Stimulated activated naive B cell treated with anti-CD40 and anti-IgM and Interleukin-4, amounts not matched to agents 10 μg/mL and 1 μg/mL and 100 μg/mL, for 72 hours (primary cell): ENCODE results near the gene PACC1.

ENCODE experiments used
- ATAC-seq, 2 donors: fragments of 150-1000 bp; cut with Tn5 transposase; replicated peaks; 2 replicates each; pipeline ENCODE4 v1.10.0; 2021; ENCODE audit warnings: moderate library complexity in 1 of 2
- DNase-seq: peaks from one replicate; pipeline ENCODE4 v3.0.0; 2021
- H3K27ac Mint-ChIP-seq: one replicate; pipeline ENCODE4 v1.8.0; 2022; ENCODE audit warnings: mild to moderate bottlenecking, mixed read lengths
- H3K27me3 Mint-ChIP-seq, 2 donors: one replicate each; pipeline ENCODE4 v1.8.0; 2022; ENCODE audit warnings: mixed read lengths in 2 of 2
- H3K36me3 Mint-ChIP-seq, 2 donors: one replicate each; pipeline ENCODE4 v1.8.0; 2022; ENCODE audit warnings: mixed read lengths in 2 of 2, mild to moderate bottlenecking in 1 of 2
- H3K4me1 Mint-ChIP-seq, 2 donors: one replicate each; pipeline ENCODE4 v1.8.0; 2022; ENCODE audit warnings: mixed read lengths in 2 of 2, mild to moderate bottlenecking in 1 of 2
- H3K4me3 Mint-ChIP-seq, 2 donors: one replicate each; pipeline ENCODE4 v1.8.0; 2022; ENCODE audit warnings: mild to moderate bottlenecking in 2 of 2, mixed read lengths in 2 of 2, moderate library complexity in 1 of 2
- H3K9me3 Mint-ChIP-seq, 2 donors: one replicate each; pipeline ENCODE4 v1.8.0; 2022; ENCODE audit warnings: mixed read lengths in 2 of 2, mild to moderate bottlenecking in 1 of 2

Gene PACC1

GRCh38 chr1:212430955-212431394 lies 16.3 kb upstream of the PACC1 start:
- H3K36me3 Mint-ChIP-seq, result peaks cover 3 to 4% of the 10 kb centered on the region in 2 donors
- H3K9me3 Mint-ChIP-seq, result no peaks in the 10 kb centered on the region
- no peak overlapping the region for H3K27ac Mint-ChIP-seq
- no peak for DNase-seq
- peaks cover 19 to 36% of the 10 kb centered on the region in 2 donors for H3K4me1 Mint-ChIP-seq
- no peak overlapping the region for H3K4me3 Mint-ChIP-seq
- H3K27me3 Mint-ChIP-seq, result no peaks in the 10 kb centered on the region
- ATAC-seq, result no peak

- H3K27me3 Mint-ChIP-seq, result no peaks in the 10 kb centered on the region
Observed at GRCh38 chr1:212430416-212430815, 15.7 kb upstream of the PACC1 start.

GRCh38 chr1:212428496-212428895 lies 13.8 kb upstream of the PACC1 start:
- Mint-ChIP-seq H3K27ac (no peak overlapping the region), H3K9me3 (no peaks in the 10 kb centered on the region), H3K4me1 (peaks cover 12 to 21% of the 10 kb centered on the region in 2 donors), H3K27me3 (peaks cover 3 to 6% of the 10 kb centered on the region in 2 donors), H3K36me3 (no peaks in the 10 kb centered on the region), H3K4me3 (no peak overlapping the region)
- DNase-seq (no peak), ATAC-seq (no peak)

More at GRCh38 chr1:212430416-212430815, 15.7 kb upstream of the PACC1 start:
- Mint-ChIP-seq H3K36me3 (peaks cover 3 to 4% of the 10 kb centered on the region in 2 donors), H3K27ac (no peak overlapping the region), H3K4me3 (no peak overlapping the region), H3K4me1 (peaks cover 19 to 36% of the 10 kb centered on the region in 2 donors), H3K9me3 (no peaks in the 10 kb centered on the region)
- DNase-seq, result no peak
- ATAC-seq, result no peak

GRCh38 chr1:212423879-212424278 lies 9.2 kb upstream of the PACC1 start:
- H3K27ac Mint-ChIP-seq, result no peak overlapping the region
- peaks cover 5 to 7% of the 10 kb centered on the region in 2 donors for H3K27me3 Mint-ChIP-seq
- H3K36me3 Mint-ChIP-seq, result no peaks in the 10 kb centered on the region
- H3K4me1 Mint-ChIP-seq, result no peaks in the 10 kb centered on the region
- H3K9me3 Mint-ChIP-seq, result no peaks in the 10 kb centered on the region
- H3K4me3 Mint-ChIP-seq, result no peak overlapping the region
- ATAC-seq (no peak), DNase-seq (no peak)

- Mint-ChIP-seq H3K4me1 (peaks cover 0 to 4% of the 10 kb centered on the region in 2 donors), H3K27ac (no peak overlapping the region), H3K36me3 (no peaks in the 10 kb centered on the region), H3K4me3 (no peak overlapping the region), H3K27me3 (peaks cover 5 to 7% of the 10 kb centered on the region in 2 donors), H3K9me3 (no peaks in the 10 kb centered on the region)
- ATAC-seq, result no peak
- DNase-seq, result no peak
Observed at GRCh38 chr1:212421165-212421564, 6.5 kb upstream of the PACC1 start.

- H3K27ac Mint-ChIP-seq, result peak overlapping the region; percentile 99
- peak overlapping the region; percentile 100 for H3K4me3 Mint-ChIP-seq
- peaks cover 13 to 30% of the 10 kb centered on the region in 2 donors for H3K36me3 Mint-ChIP-seq
- DNase-seq (no peak), ATAC-seq (peak in 1 of 2 donors; percentile 5)
- peaks cover 38 to 48% of the 10 kb centered on the region in 2 donors for H3K4me1 Mint-ChIP-seq
- no peaks in the 10 kb centered on the region for H3K27me3 Mint-ChIP-seq
- no peaks in the 10 kb centered on the region for H3K9me3 Mint-ChIP-seq
Observed at GRCh38 chr1:212415107-212415841, 588 bp upstream of the PACC1 start.

GRCh38 chr1:212413902-212414327 lies 771 bp downstream of the PACC1 start:
- Mint-ChIP-seq H3K4me3 (peak overlapping the region; percentile 100), H3K27ac (peak overlapping the region; percentile 89), H3K9me3 (no peaks in the 10 kb centered on the region), H3K36me3 (peaks cover 24 to 42% of the 10 kb centered on the region in 2 donors), H3K4me1 (peaks cover 38 to 48% of the 10 kb centered on the region in 2 donors), H3K27me3 (no peaks in the 10 kb centered on the region)
- ATAC-seq (peak in 1 of 2 donors; percentile 16), DNase-seq (peak; percentile 6)

- Mint-ChIP-seq H3K27ac (no peak overlapping the region), H3K36me3 (peaks cover 32 to 52% of the 10 kb centered on the region in 2 donors), H3K4me3 (peak overlapping the region in 1 of 2 donors; percentile 41), H3K9me3 (no peaks in the 10 kb centered on the region), H3K27me3 (no peaks in the 10 kb centered on the region), H3K4me1 (peaks cover 38 to 48% of the 10 kb centered on the region in 2 donors)
- DNase-seq (no peak), ATAC-seq (no peak)
Observed at GRCh38 chr1:212412374-212412773, 2.3 kb downstream of the PACC1 start.

GRCh38 chr1:212410231-212410820 lies 4.4 kb downstream of the PACC1 start:
- H3K27ac Mint-ChIP-seq, result no peak overlapping the region
- no peak overlapping the region for H3K4me3 Mint-ChIP-seq
- H3K36me3 Mint-ChIP-seq, result peaks cover 37 to 58% of the 10 kb centered on the region in 2 donors
- H3K9me3 Mint-ChIP-seq, result no peaks in the 10 kb centered on the region
- no peak for DNase-seq
- peaks cover 29 to 42% of the 10 kb centered on the region in 2 donors for H3K4me1 Mint-ChIP-seq
- ATAC-seq, result no peak
- H3K27me3 Mint-ChIP-seq, result no peaks in the 10 kb centered on the region

- peaks cover 0 to 2% of the 10 kb centered on the region in 2 donors for H3K9me3 Mint-ChIP-seq
- H3K4me3 Mint-ChIP-seq, result no peak overlapping the region
- peak overlapping the region; percentile 9 for H3K27ac Mint-ChIP-seq
- no peaks in the 10 kb centered on the region for H3K27me3 Mint-ChIP-seq
- DNase-seq, result no peak
- ATAC-seq, result no peak
- peaks cover 9 to 36% of the 10 kb centered on the region in 2 donors for H3K4me1 Mint-ChIP-seq
- peaks cover 38 to 56% of the 10 kb centered on the region in 2 donors for H3K36me3 Mint-ChIP-seq
Observed at GRCh38 chr1:212402666-212403321, 11.9 kb downstream of the PACC1 start.

GRCh38 chr1:212401838-212402582 lies 12.7 kb downstream of the PACC1 start:
- H3K4me1 Mint-ChIP-seq, result peaks cover 9 to 36% of the 10 kb centered on the region in 2 donors
- DNase-seq, result no peak
- H3K36me3 Mint-ChIP-seq, result peaks cover 42 to 59% of the 10 kb centered on the region in 2 donors
- no peak for ATAC-seq
- H3K4me3 Mint-ChIP-seq, result no peak overlapping the region
- no peaks in the 10 kb centered on the region for H3K27me3 Mint-ChIP-seq
- no peak overlapping the region for H3K27ac Mint-ChIP-seq
- H3K9me3 Mint-ChIP-seq, result peaks cover 2 to 4% of the 10 kb centered on the region in 2 donors

GRCh38 chr1:212401042-212401441 lies 13.6 kb downstream of the PACC1 start:
- ATAC-seq, result peak; percentile 76 to 81
- Mint-ChIP-seq H3K27ac (no peak overlapping the region), H3K4me1 (peaks cover 9 to 36% of the 10 kb centered on the region in 2 donors), H3K4me3 (no peak overlapping the region), H3K27me3 (no peaks in the 10 kb centered on the region), H3K36me3 (peaks cover 46 to 65% of the 10 kb centered on the region in 2 donors), H3K9me3 (peaks cover 4 to 7% of the 10 kb centered on the region in 2 donors)
- DNase-seq, result no peak

- H3K27ac Mint-ChIP-seq, result no peak overlapping the region
- H3K4me1 Mint-ChIP-seq, result peaks cover 10 to 28% of the 10 kb centered on the region in 2 donors
- H3K36me3 Mint-ChIP-seq, result peaks cover 49 to 60% of the 10 kb centered on the region in 2 donors
- H3K9me3 Mint-ChIP-seq, result peaks cover 10% of the 10 kb centered on the region in 2 donors
- no peaks in the 10 kb centered on the region for H3K27me3 Mint-ChIP-seq
- H3K4me3 Mint-ChIP-seq, result no peak overlapping the region
- DNase-seq (no peak), ATAC-seq (no peak)
Observed at GRCh38 chr1:212397171-212397570, 17.5 kb downstream of the PACC1 start.

GRCh38 chr1:212396638-212397037 lies 18.0 kb downstream of the PACC1 start:
- Mint-ChIP-seq H3K27me3 (no peaks in the 10 kb centered on the region), H3K4me1 (peaks cover 10 to 25% of the 10 kb centered on the region in 2 donors), H3K9me3 (peaks cover 11% of the 10 kb centered on the region in 2 donors), H3K27ac (no peak overlapping the region), H3K4me3 (no peak overlapping the region), H3K36me3 (peaks cover 49 to 59% of the 10 kb centered on the region in 2 donors)
- ATAC-seq, result no peak
- no peak for DNase-seq
